ENCODE data around the gene UFSP1.

GRCh38 chr7:100891568-100892247 is 2.2 kb upstream of the UFSP1 start:
- TF ChIP-seq, protein P1, sequence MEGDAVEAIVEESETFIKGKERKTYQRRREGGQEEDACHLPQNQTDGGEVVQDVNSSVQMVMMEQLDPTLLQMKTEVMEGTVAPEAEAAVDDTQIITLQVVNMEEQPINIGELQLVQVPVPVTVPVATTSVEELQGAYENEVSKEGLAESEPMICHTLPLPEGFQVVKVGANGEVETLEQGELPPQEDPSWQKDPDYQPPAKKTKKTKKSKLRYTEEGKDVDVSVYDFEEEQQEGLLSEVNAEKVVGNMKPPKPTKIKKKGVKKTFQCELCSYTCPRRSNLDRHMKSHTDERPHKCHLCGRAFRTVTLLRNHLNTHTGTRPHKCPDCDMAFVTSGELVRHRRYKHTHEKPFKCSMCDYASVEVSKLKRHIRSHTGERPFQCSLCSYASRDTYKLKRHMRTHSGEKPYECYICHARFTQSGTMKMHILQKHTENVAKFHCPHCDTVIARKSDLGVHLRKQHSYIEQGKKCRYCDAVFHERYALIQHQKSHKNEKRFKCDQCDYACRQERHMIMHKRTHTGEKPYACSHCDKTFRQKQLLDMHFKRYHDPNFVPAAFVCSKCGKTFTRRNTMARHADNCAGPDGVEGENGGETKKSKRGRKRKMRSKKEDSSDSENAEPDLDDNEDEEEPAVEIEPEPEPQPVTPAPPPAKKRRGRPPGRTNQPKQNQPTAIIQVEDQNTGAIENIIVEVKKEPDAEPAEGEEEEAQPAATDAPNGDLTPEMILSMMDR (conservative IDR thresholded peaks at IDR 0.05), result no peak
- TF ChIP-seq EZH2 (IDR thresholded peaks at IDR 0.05; ENCODE audit: low read depth), result no peak
